GM13976 (cell line): Measurements from ENCODE around the gene RAPGEF2.

Experiments used
- DNase-seq: peaks from one replicate; pipeline ENCODE4 v3.0.0; 2012; ENCODE audit warnings: low spot score
- in situ Hi-C: fragments of 300-500 bp; cut with MboI; formaldehyde crosslinking; loops from one replicate; pipeline ENCODE4 v1.12.0; 2022; ENCODE audit warnings: low sequenced_read_pairs, mixed read lengths, inconsistent platforms; ENCODE audit not compliant: unreplicated experiment
- TF ChIP-seq, protein P1 (sequence below): IDR thresholded peaks from 2 replicates; pipeline ENCODE4 v1.5.1; 2012; ENCODE audit warnings: borderline replicate concordance, mild to moderate bottlenecking; ENCODE audit not compliant: insufficient read depth; ENCODE audit errors: extremely low read depth, missing control alignments, control extremely low read depth

RAPGEF2 gene

DNA sequence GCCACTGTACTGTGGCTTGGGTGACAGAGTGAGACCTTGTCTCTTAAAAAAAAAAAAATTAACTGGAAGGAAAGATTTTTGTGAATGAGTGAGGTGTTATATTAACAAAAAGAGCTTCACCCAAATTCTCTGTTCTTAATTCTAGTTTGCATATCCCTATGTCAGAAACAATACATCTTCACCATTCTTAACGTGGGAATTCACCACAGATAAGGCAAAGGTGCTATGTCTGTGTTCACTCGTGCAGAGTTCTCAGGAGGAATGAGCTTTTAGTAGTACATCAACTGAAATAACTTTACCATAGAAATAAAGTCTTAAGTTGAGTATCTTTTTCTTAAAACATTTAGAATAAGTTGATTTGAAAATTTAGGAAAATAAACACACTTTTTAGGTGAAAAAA, 135.1 kb downstream of the RAPGEF2 start:
- no peak for DNase-seq
- TF ChIP-seq, protein P1, sequence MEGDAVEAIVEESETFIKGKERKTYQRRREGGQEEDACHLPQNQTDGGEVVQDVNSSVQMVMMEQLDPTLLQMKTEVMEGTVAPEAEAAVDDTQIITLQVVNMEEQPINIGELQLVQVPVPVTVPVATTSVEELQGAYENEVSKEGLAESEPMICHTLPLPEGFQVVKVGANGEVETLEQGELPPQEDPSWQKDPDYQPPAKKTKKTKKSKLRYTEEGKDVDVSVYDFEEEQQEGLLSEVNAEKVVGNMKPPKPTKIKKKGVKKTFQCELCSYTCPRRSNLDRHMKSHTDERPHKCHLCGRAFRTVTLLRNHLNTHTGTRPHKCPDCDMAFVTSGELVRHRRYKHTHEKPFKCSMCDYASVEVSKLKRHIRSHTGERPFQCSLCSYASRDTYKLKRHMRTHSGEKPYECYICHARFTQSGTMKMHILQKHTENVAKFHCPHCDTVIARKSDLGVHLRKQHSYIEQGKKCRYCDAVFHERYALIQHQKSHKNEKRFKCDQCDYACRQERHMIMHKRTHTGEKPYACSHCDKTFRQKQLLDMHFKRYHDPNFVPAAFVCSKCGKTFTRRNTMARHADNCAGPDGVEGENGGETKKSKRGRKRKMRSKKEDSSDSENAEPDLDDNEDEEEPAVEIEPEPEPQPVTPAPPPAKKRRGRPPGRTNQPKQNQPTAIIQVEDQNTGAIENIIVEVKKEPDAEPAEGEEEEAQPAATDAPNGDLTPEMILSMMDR: no peak
- in situ Hi-C loops: no loop called here

DNA sequence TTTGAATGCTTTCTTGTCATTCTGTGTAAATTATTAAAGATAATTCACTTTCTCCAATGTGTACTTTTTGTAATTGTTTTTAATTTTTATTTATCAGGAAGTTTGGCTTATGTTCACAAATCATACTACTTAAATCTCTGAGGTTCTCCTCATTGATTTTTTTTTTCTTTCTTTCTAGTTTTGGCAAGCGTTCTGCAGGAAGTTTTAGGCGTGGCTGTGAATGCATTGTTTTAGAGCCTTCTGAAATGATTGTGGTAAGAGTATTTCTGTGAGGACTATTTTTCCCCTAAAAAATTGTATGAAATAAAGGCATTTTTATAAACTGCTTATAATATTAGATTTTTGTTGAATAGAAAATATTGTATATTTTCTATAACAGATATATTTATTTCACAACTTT, 135.8 kb downstream of the RAPGEF2 start:
- DNase-seq: no peak
- in situ Hi-C loops: no loop called here

DNA sequence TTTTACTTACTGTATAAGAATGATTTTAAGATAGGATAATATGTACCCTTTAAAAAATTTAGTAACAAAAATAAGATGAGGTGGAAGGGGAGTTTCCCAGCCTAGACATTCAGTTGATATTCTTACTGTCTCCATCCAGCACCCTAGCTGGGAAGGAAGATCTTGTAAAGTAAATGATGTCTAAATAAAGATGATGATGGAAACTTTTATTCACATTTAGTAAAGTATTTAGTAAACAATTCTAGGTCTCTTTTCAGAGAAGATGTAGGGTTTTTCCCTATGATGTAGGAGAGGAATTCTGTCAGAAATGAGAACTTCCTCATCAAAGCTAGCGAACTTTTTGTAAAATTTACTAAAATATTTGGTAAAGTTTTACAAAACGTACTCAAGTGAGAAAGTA, 136.8 kb downstream of the RAPGEF2 start:
- no peak for DNase-seq
- TF ChIP-seq, protein P1: no peak
- in situ Hi-C loops: no loop called here

More for the DNA sequence above, 135.8 kb downstream of the RAPGEF2 start:
- TF ChIP-seq, protein P1: no peak

DNA sequence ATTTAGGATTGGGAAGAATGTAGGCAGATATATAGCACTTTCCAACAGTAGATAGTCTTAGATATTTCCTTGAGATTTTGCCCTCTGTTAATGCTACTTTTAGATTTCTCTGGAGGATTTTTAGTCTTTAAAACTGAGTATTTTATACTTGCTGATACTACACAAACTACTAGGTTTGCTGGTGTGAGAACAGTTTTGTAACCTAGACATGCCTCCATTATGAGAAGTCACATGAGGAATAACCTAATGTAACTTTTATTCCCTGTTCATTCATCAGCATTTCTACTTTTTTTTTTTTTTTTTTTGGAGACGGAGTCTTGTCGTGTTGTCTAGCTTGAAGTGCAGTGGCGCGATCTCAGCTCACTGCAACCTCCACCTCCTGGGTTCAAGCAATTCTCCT, 137.2 kb downstream of the RAPGEF2 start:
- in situ Hi-C loops: no loop called here
- TF ChIP-seq, protein P1: no peak
- no peak for DNase-seq

DNA sequence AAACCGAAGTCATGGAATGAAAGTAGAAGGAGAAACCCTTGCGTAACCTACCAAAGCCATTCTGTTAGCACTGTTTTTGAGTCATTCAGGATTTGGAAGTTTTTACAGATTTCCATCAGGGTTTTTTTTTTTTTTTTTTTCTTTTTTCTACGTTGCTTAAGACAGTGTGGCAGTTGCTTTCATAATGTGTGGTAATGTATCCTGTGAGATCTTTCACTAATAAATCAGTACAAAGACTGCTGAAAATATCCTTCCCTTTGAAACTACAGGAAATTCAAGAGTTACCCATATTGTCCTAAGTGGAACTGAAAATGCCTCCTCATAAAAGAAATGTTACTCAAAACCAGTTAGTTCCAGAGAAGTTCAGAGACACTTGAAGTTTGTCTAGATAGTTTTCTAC, 137.8 kb downstream of the RAPGEF2 start:
- TF ChIP-seq, protein P1: no peak
- in situ Hi-C loops: no loop called here
- DNase-seq: no peak

DNA sequence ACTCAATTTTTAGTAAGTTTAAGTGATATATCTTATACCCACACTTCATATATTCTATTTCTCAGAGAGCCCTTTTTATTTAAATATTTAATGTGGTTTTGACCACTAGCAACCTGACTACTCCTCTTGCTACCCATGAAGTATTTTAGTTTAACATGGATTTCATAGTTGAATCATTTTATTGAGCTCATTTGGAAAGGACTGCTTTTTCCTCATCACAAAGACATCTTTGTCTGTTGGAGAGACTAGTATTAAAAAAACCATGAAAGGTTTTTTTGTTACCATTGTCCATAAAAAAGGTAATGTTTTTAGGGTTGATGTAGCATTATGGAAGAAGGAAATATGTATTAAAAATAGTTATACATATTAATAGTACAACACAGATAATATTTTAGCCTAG, 139.5 kb downstream of the RAPGEF2 start:
- in situ Hi-C loops: no loop called here
- no peak for DNase-seq
- TF ChIP-seq, protein P1: no peak
